Natural killer cell treated with Interleukin-12 subunit alpha and Interleukin-12 subunit beta and Interleukin-15 and Interleukin-18, amount 100 ng/mL, for 72 hours (primary cell): ENCODE measurements around the gene BBS4. TPM values are rescaled to one million over a fixed set of nuclear protein-coding genes. Genes with fewer than 3 reads are reported as not detected.
"Not testable (repeated sequence)": the region's sequence is repeated elsewhere in the genome, so short reads cannot be mapped to it uniquely, and the experiment has no call there.

Experiments used
- ATAC-seq, 2 donors: fragments of 150-1000 bp; cut with Tn5 transposase in 1 of 2; sonication (Bioruptor Pico), chemical (Tn5 transposase) in 1 of 2; 2 replicates each; pipeline ENCODE4 v1.10.0; 2021
- DNase-seq: peaks from one replicate; pipeline ENCODE4 v3.0.0; 2022; ENCODE audit warnings: low spot score
- H3K27ac Mint-ChIP-seq, 2 donors: 1 replicate in 1 of 2; 2 replicates in 1 of 2; pipeline ENCODE4 v1.8.0; 2022; ENCODE audit warnings: mixed read lengths in 2 of 2, mild to moderate bottlenecking in 1 of 2, moderate library complexity in 1 of 2
- H3K27me3 Mint-ChIP-seq, 2 donors: 1 replicate in 1 of 2; 2 replicates in 1 of 2; pipeline ENCODE4 v1.8.0; 2022; ENCODE audit warnings: mixed read lengths in 2 of 2
- H3K36me3 Mint-ChIP-seq: one replicate; pipeline ENCODE4 v1.8.0; 2022; ENCODE audit warnings: mixed read lengths
- H3K4me1 Mint-ChIP-seq, 2 donors: 1 replicate in 1 of 2; 2 replicates in 1 of 2; pipeline ENCODE4 v1.8.0; 2022; ENCODE audit warnings: low read depth in 2 of 2, mixed read lengths in 2 of 2, mild to moderate bottlenecking in 1 of 2
- H3K4me3 Mint-ChIP-seq: one replicate; pipeline ENCODE4 v1.8.0; 2022; ENCODE audit warnings: mixed read lengths
- H3K9me3 Mint-ChIP-seq: 2 replicates; pipeline ENCODE4 v1.8.0; 2022; ENCODE audit warnings: mixed read lengths
- total RNA-seq, 2 donors: library from RNA; stranded (reverse); gene quantifications; one replicate each; pipeline ENCODE4 v1.2.3, GENCODE V29; 2022

BBS4 gene
- total RNA-seq, 2 donors from 2014 or later = 14.4 to 17.0 TPM

GRCh38 chr15:72676838-72677237 lies 9.2 kb upstream of the BBS4 start:
- no peaks in the 10 kb centered on the region for H3K9me3 Mint-ChIP-seq
- H3K4me1 Mint-ChIP-seq = no peaks in the 10 kb centered on the region
- H3K27me3 Mint-ChIP-seq = peaks cover 22 to 31% of the 10 kb centered on the region in 2 donors
- ATAC-seq (no peak), DNase-seq (no peak)
- no peak overlapping the region for H3K4me3 Mint-ChIP-seq
- H3K36me3 Mint-ChIP-seq = no peaks in the 10 kb centered on the region
- no peak overlapping the region for H3K27ac Mint-ChIP-seq

- H3K4me1 Mint-ChIP-seq = peaks cover 7 to 8% of the 10 kb centered on the region in 2 donors
- no peak overlapping the region for H3K4me3 Mint-ChIP-seq
- no peaks in the 10 kb centered on the region for H3K9me3 Mint-ChIP-seq
- H3K27me3 Mint-ChIP-seq = peaks cover 20 to 31% of the 10 kb centered on the region in 2 donors
- H3K27ac Mint-ChIP-seq = no peak overlapping the region
- H3K36me3 Mint-ChIP-seq = no peaks in the 10 kb centered on the region
- DNase-seq = no peak
- ATAC-seq = no peak
Observed at GRCh38 chr15:72680931-72681330, 5.1 kb upstream of the BBS4 start.

- Mint-ChIP-seq H3K9me3 (no peaks in the 10 kb centered on the region), H3K36me3 (no peaks in the 10 kb centered on the region), H3K4me3 (no peak overlapping the region), H3K27me3 (peaks cover 15 to 17% of the 10 kb centered on the region in 2 donors), H3K27ac (no peak overlapping the region), H3K4me1 (peaks cover 15% of the 10 kb centered on the region in 2 donors)
- ATAC-seq (no peak), DNase-seq (no peak)
Observed at GRCh38 chr15:72682772-72683171, 3.2 kb upstream of the BBS4 start.

DNA sequence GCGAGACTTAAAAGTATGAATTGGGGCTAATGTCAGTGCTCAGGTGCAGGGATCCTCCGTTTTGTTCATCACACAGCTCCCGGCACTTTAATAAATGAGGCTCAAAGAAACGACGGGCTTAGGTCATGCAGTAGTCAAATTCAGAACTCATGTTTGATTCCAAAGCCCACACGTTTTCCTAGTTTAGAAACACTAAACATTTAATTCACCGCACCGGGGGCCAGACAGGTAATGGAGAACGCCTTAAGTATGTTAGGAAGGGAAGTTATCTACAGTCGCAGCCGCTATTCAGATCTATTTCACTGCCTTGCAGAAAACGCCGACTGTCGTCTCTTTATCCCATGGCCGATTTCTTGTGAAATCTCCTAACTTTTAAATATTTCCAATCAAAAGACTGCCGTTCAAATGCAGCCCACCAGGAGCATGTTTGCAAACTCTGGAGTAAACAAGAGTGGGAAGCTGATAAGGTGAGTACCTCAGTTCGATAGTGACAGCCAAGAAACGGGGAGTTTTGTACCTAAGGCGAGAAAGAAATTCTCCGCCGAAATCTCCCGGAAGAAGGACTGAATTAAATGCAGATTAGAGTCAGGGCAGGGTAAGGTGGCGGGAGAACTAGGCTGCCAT lies 594 bp upstream of the BBS4 start:
- DNase-seq (no peak), ATAC-seq (no peak)
- Mint-ChIP-seq H3K27ac (peak overlapping the region; percentile 91 to 98), H3K9me3 (no peaks in the 10 kb centered on the region), H3K4me3 (peak overlapping the region; percentile 98), H3K27me3 (peaks cover 0 to 3% of the 10 kb centered on the region in 2 donors), H3K4me1 (peaks cover 15% of the 10 kb centered on the region in 2 donors), H3K36me3 (no peaks in the 10 kb centered on the region)

- Mint-ChIP-seq H3K4me1 (peaks cover 15 to 17% of the 10 kb centered on the region in 2 donors), H3K4me3 (no peak overlapping the region)
Observed at GRCh38 chr15:72688697-72689096, 2.7 kb downstream of the BBS4 start.

GRCh38 chr15:72690938-72691337 lies 4.9 kb downstream of the BBS4 start:
- Mint-ChIP-seq H3K4me3 (no peak overlapping the region), H3K27me3 (no peaks in the 10 kb centered on the region), H3K27ac (no peak overlapping the region), H3K9me3 (no peaks in the 10 kb centered on the region), H3K4me1 (peaks cover 8 to 13% of the 10 kb centered on the region in 2 donors), H3K36me3 (no peaks in the 10 kb centered on the region)
- ATAC-seq (no peak), DNase-seq (no peak)

More at GRCh38 chr15:72688697-72689096, 2.7 kb downstream of the BBS4 start:
- DNase-seq = no peak
- Mint-ChIP-seq H3K9me3 (no peaks in the 10 kb centered on the region), H3K27me3 (no peaks in the 10 kb centered on the region), H3K36me3 (no peaks in the 10 kb centered on the region), H3K27ac (peak overlapping the region in 1 of 2 donors; percentile 43)
- no peak for ATAC-seq

DNA sequence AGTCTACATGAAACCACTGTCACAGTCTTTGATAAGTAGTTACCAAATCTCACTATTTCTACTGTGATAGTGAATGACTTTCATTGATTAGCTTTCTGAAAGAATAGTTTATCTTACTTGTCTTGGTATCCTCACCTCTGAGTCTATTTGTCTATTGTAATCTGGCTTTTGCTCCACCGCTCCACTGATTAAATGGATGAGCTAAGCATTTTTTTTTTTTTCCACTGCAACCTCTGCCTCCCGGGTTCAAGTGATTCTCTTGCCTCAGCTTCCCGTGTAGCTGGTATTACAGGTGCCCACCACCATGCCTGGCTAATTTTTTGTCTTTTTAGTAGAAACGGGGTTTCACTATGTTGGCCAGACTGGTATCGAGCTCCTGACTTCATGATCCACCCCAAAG lies 12.9 kb downstream of the BBS4 start:
- Mint-ChIP-seq H3K36me3 (no peaks in the 10 kb centered on the region), H3K4me1 (peaks cover 2 to 5% of the 10 kb centered on the region in 2 donors)

DNA sequence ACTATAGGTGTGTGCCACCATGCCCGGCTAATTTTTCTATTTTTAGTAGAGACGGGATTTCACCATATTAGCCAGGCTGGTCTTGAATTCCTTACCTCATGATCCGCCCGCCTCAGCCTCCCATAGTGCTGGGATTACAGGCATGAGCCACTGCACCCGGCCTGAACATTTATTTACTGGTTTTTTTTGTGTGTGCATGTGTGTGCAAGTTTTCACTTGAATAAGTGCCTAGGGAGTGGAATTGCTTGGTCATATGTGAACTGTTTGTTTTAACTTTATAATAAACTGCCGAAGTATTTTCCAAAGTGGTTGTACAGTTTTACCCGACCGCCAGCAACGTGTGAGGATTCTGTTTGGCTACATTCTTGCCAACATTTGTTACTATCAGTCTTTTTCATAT lies 14.1 kb downstream of the BBS4 start:
- H3K4me1 Mint-ChIP-seq = peaks cover 2 to 5% of the 10 kb centered on the region in 2 donors
- DNase-seq (no peak), ATAC-seq (no peak)
- no peaks in the 10 kb centered on the region for H3K36me3 Mint-ChIP-seq
- no peak overlapping the region for H3K27ac Mint-ChIP-seq
- no peak overlapping the region for H3K4me3 Mint-ChIP-seq
- H3K9me3 Mint-ChIP-seq = no peaks in the 10 kb centered on the region
- H3K27me3 Mint-ChIP-seq = no peaks in the 10 kb centered on the region

More for the DNA sequence above, 12.9 kb downstream of the BBS4 start:
- H3K27me3 Mint-ChIP-seq = no peaks in the 10 kb centered on the region
- no peak for DNase-seq
- no peak for ATAC-seq
- no peaks in the 10 kb centered on the region for H3K9me3 Mint-ChIP-seq
- H3K27ac Mint-ChIP-seq = no peak overlapping the region
- H3K4me3 Mint-ChIP-seq = no peak overlapping the region

DNA sequence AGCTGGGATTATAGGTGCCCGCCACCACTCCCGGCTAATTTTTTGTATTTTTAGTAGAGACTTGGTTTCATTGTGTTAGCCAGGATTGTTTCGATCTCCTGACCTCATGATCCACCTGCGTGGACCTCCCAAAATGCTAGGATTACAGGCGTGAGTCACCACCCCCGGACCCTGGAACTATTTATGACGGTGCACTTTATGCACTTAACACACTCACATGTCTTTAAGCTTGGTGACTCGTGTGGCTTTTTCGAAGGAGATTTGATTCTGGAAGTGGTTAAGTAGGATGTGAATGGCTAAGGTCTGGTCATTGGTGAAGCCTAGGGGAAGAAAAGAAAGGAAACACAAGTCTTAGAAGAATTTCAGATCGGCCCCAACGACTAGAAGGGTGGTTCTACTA lies 20.3 kb downstream of the BBS4 start:
- DNase-seq = no peak
- Mint-ChIP-seq H3K36me3 (no peaks in the 10 kb centered on the region), H3K4me1 (peaks cover 0 to 5% of the 10 kb centered on the region in 2 donors), H3K9me3 (no peaks in the 10 kb centered on the region), H3K4me3 (no peak overlapping the region), H3K27me3 (no peaks in the 10 kb centered on the region), H3K27ac (no peak overlapping the region)
- ATAC-seq = no peak

DNA sequence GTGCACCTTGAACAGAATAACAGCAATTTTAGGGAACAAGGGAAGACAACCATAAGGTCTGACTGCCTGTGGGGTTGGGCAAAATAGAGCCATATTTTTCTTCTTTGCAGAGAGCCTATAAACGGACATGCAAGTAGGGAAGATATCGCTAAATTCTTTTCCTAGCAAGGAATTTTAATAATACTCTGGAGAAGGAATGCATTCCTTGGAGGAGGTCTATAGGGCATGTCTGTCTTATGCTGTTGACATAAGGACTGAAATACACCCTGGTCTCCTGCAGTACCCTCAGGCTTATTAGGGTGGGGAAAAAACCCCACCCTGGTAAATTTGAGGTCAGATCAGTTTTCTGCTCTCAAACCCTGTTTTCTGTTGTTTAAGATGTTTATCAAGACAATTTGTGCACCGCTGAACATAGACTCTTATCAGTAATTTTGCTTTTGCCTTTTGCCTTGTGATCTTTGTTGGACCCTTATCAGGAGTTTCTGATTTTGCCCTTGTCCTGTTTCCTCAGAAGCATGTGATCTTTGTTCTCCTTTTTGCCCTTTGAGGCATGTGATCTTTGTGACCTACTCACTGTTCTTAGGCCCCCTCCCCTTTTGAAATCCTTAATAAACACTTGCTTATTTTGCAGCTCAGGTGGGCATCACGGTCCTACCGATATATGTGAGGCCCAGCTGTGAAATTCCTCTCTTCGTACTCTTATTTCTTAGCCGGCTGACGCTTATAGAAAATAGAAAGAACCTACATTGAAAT lies 22.7 kb downstream of the BBS4 start:
- H3K27me3 Mint-ChIP-seq, ATAC-seq, DNase-seq, H3K36me3 Mint-ChIP-seq, H3K9me3 Mint-ChIP-seq, H3K4me3 Mint-ChIP-seq, H3K4me1 Mint-ChIP-seq, H3K27ac Mint-ChIP-seq: not testable (repeated sequence)

DNA sequence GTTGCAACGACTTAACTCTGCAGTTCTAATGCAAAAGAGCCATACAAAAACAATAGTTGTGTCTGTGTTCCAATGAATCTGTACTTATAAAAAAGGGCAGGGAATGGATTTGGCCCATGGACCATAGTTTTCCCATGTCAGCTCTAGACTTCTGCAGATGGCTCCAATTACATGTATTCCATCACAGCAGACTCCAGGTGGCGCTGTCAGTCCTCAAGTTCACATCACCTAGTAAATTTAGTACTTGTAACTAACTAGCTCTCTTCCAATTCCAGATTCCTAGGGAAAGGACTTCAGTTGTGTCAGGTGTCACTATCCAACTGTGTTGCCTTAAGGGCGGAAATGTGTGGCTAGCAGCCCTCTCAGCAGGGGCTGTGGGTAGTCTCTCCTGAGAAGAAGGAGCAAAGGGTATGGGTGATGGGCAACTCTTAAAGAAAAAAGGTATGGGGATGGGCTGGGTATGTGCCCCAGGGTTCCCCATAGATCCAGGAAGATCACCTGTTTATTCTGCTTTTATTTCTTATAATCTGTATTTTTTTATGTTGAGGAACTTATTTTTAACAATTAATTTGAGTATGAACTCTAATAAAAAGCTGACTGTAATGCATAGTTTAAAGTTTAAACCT lies 36.2 kb downstream of the BBS4 start:
- peak; percentile 77 for DNase-seq
- Mint-ChIP-seq H3K27ac (no peak overlapping the region), H3K4me3 (no peak overlapping the region), H3K36me3 (peaks cover 8% of the 10 kb centered on the region), H3K9me3 (no peaks in the 10 kb centered on the region), H3K4me1 (no peaks in the 10 kb centered on the region), H3K27me3 (no peaks in the 10 kb centered on the region)
- no peak for ATAC-seq

- H3K4me3 Mint-ChIP-seq = no peak overlapping the region
- no peaks in the 10 kb centered on the region for H3K27me3 Mint-ChIP-seq
- no peaks in the 10 kb centered on the region for H3K36me3 Mint-ChIP-seq
- no peaks in the 10 kb centered on the region for H3K4me1 Mint-ChIP-seq
- no peak for DNase-seq
- no peaks in the 10 kb centered on the region for H3K9me3 Mint-ChIP-seq
- no peak overlapping the region for H3K27ac Mint-ChIP-seq
- ATAC-seq = no peak
Observed at GRCh38 chr15:72724028-72724427, 38.0 kb downstream of the BBS4 start.

- H3K27me3 Mint-ChIP-seq = no peaks in the 10 kb centered on the region
- H3K4me1 Mint-ChIP-seq = no peaks in the 10 kb centered on the region
- no peaks in the 10 kb centered on the region for H3K36me3 Mint-ChIP-seq
- no peak overlapping the region for H3K27ac Mint-ChIP-seq
- ATAC-seq = no peak
- H3K9me3 Mint-ChIP-seq = no peaks in the 10 kb centered on the region
- no peak overlapping the region for H3K4me3 Mint-ChIP-seq
- DNase-seq = no peak
Observed at GRCh38 chr15:72725446-72725845, 39.4 kb downstream of the BBS4 start.

DNA sequence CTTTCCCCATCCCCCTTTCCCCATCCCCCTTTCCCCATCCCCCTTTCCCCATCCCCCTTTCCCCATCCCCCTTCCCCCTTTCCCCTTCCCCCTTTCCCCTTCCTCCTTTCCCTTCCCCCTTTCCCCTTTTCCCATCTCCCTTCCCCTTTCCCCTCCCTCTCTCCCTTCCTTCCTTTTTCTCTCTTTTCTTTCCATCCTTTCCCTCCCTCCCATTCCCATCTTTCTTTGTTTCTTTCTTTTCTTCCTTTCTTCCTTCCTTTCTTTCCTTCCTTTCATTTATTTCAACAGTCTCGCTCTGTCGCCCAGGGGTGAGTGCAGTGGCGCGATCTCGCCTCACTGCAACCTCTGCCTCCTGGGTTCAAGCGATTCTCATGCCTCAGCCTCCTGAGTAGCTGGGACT lies 39.8 kb downstream of the BBS4 start:
- H3K27me3 Mint-ChIP-seq, H3K27ac Mint-ChIP-seq, H3K36me3 Mint-ChIP-seq, H3K4me3 Mint-ChIP-seq, ATAC-seq, DNase-seq, H3K4me1 Mint-ChIP-seq, H3K9me3 Mint-ChIP-seq: not testable (repeated sequence)
